Fibroblast of villous mesenchyme (primary cell): Measurements from ENCODE around the gene SIRT5. TPM values are rescaled to one million over a fixed set of nuclear protein-coding genes. Genes with fewer than 3 reads are reported as not detected.

ENCODE experiments used
- DNase-seq: peaks from one replicate; pipeline ENCODE4 v3.0.0-alpha.2; 2010; ENCODE audit warnings: low read depth
- H3K4me3 ChIP-seq: 2 replicates; pipeline ENCODE4 v1.5.1; 2011; ENCODE audit warnings: low read depth, mild to moderate bottlenecking, low read length
- total RNA-seq: library from RNA; depleted of rRNA; stranded (reverse); fragments of >200 nt; gene quantifications from 2 replicates; pipeline ENCODE4 v1.2.3, GENCODE V29; 2012
- TF ChIP-seq, protein P1 (sequence below): IDR thresholded peaks from 2 replicates; pipeline ENCODE4 v1.5.1; 2012; ENCODE audit warnings: low read depth, mild to moderate bottlenecking, low read length; ENCODE audit not compliant: insufficient read depth

Gene SIRT5
- total RNA-seq, 1 donor, result 9.9 TPM

GRCh38 chr6:13615792-13616120 is 41.4 kb downstream of the SIRT5 start:
- peak overlapping the region; percentile 100 for H3K4me3 ChIP-seq
- peak; percentile 43 for DNase-seq
- TF ChIP-seq, protein P1, sequence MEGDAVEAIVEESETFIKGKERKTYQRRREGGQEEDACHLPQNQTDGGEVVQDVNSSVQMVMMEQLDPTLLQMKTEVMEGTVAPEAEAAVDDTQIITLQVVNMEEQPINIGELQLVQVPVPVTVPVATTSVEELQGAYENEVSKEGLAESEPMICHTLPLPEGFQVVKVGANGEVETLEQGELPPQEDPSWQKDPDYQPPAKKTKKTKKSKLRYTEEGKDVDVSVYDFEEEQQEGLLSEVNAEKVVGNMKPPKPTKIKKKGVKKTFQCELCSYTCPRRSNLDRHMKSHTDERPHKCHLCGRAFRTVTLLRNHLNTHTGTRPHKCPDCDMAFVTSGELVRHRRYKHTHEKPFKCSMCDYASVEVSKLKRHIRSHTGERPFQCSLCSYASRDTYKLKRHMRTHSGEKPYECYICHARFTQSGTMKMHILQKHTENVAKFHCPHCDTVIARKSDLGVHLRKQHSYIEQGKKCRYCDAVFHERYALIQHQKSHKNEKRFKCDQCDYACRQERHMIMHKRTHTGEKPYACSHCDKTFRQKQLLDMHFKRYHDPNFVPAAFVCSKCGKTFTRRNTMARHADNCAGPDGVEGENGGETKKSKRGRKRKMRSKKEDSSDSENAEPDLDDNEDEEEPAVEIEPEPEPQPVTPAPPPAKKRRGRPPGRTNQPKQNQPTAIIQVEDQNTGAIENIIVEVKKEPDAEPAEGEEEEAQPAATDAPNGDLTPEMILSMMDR, result no peak

DNA sequence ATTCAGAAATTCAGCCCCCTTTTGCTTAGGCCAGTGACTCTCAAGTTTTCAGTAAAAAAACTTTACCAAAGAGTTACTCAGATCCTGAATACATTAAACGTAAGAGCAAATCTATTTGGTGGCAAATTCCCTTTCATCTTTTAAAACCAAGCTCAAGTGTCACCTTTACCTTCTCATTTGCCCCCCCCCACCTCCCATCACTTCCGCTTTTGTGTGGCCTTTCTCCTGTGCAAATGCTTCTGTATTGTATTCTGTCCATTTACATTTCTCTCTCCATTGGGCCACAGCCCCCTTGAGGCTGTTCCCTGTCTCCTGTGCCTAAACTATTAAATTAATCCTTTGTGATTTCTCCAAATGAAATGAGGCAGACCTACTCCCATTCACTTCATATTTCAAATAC is 42.7 kb downstream of the SIRT5 start:
- TF ChIP-seq, protein P1, result no peak
- no peak overlapping the region for H3K4me3 ChIP-seq
- DNase-seq, result no peak

GRCh38 chr6:13624871-13625288 is 50.5 kb downstream of the SIRT5 start:
- TF ChIP-seq, protein P1, result peak; percentile 60
- peak; percentile 27 for DNase-seq
- no peak overlapping the region for H3K4me3 ChIP-seq

DNA sequence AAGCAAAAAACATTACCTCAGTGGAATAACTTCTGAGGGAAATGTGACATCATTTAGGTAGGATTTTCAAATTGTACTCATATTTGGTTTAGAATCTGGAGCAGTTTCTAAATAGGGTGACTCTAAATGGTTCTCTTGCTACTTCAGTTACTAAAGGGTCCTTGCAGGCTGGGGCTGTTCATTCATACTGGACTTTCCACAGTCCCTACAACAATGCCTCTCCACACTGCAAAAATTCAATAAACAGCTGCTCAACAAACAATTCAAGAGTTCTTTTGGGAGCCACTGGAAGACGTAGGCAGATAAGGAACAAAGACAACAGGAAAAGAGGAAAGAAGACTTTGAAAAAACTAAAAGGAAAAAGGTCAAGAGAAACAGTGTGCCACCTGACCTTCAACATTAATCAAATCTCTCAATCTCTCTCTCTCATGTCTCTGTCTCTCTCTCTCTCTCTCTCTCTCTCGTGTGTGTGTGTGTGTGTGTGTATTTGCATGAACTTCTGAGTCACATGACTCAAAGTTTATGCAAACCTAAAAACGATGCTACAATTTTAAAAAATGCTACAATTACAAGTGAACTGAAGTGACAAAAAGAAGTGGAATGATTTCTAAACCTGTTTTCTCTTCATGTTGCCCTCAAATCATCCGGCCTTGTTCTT is 55.2 kb downstream of the SIRT5 start:
- no peak for DNase-seq
- H3K4me3 ChIP-seq, result no peak overlapping the region
- TF ChIP-seq, protein P1, result no peak

DNA sequence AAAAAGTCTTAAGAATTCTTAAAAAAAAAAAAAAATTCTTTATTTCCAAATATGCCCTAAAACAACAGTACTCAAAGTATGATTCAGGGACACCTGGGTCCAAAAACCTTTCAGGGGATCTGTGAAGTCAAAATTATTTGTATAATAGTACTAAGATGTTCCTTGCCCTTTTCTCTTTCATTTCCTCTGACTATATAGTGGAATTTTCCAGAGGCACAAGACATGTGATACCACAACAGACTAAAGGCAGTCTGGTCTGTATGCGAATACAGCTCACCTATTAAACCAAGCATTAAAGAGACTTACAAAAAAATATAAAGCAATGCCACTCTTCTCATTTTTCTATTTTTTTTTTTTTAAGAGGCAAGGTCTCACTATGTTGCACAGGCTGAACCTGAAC is 56.1 kb downstream of the SIRT5 start:
- no peak overlapping the region for H3K4me3 ChIP-seq
- TF ChIP-seq, protein P1, result no peak
- DNase-seq, result no peak

- TF ChIP-seq, protein P1, result no peak
- no peak overlapping the region for H3K4me3 ChIP-seq
- DNase-seq, result no peak
Measured at GRCh38 chr6:13633343-13633742, 58.9 kb downstream of the SIRT5 start.
